ENCODE measurements around the gene CHGA. TPM values are rescaled to one million over a fixed set of nuclear protein-coding genes. Genes with fewer than 3 reads are reported as not detected.

The CHGA gene
- total RNA-seq, 2 donors from 2014 or later, result 40.5 to 55.7 TPM

DNA sequence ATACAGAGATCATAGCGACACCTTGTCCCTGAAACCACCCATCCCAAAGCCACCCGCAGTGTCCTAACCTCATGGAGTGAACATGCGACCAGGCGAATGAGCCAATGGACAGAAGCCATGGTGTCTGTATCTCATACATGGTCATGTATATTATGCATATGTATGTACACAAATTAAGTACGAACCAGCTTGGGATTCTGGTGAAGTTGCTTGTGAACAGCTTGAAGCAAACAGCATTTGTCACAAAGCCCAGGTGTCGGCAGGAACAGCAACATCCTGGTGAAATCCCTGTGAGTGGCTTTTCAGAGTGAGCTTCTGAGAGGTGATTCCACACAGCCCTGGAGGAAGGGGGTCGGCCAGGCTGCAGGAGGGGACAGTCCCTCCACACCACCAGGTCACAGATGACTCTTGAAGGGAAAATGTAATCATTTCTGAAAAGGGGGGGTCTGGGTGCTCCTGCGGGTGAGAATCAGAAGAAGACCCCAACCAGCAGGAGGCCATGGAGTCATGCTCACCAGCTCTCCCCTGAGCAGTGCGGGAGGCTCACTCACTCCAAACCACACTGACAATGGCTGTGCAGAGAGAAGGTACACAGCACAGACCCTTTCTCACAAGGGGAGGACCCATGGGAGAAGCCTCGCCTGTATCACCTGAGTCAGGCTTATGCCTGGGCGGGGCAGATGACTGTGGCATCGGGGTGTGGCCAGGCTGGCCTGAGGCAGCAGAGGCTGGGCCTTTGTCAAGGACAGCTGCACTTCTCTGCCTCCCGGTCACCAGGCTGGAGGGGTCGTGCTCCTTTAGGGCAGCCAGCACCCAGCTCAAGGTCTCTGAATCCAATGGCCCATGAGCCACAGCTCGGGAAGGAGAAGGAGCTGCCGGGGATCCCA lies 14.3 kb downstream of the CHGA start:
- H3K4me1 ChIP-seq (replicated peaks), result no peaks in the 10 kb centered on the region
- no peak overlapping the region for H3K4me3 ChIP-seq
- H3K27me3 ChIP-seq (replicated peaks; ENCODE audit: insufficient read depth), result no peaks in the 10 kb centered on the region
- intact Hi-C loops (cut with DNase I), result no loop called here
- TF ChIP-seq POLR2A (IDR thresholded peaks at IDR 0.05), result no peak
- TF ChIP-seq POLR2AphosphoS5 (IDR thresholded peaks at IDR 0.05), result no peak
- TF ChIP-seq, protein P1, sequence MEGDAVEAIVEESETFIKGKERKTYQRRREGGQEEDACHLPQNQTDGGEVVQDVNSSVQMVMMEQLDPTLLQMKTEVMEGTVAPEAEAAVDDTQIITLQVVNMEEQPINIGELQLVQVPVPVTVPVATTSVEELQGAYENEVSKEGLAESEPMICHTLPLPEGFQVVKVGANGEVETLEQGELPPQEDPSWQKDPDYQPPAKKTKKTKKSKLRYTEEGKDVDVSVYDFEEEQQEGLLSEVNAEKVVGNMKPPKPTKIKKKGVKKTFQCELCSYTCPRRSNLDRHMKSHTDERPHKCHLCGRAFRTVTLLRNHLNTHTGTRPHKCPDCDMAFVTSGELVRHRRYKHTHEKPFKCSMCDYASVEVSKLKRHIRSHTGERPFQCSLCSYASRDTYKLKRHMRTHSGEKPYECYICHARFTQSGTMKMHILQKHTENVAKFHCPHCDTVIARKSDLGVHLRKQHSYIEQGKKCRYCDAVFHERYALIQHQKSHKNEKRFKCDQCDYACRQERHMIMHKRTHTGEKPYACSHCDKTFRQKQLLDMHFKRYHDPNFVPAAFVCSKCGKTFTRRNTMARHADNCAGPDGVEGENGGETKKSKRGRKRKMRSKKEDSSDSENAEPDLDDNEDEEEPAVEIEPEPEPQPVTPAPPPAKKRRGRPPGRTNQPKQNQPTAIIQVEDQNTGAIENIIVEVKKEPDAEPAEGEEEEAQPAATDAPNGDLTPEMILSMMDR (IDR thresholded peaks at IDR 0.05), result no peak
- no peak overlapping the region for H3K27ac ChIP-seq
- no peak for DNase-seq (ENCODE audit: low spot score)
- WGBS, result 89% methylated on average over 16 of the region's 16 CpGs
- H3K36me3 ChIP-seq, result no peaks in the 10 kb centered on the region
- no peaks in the 10 kb centered on the region for H3K9me3 ChIP-seq

DNA sequence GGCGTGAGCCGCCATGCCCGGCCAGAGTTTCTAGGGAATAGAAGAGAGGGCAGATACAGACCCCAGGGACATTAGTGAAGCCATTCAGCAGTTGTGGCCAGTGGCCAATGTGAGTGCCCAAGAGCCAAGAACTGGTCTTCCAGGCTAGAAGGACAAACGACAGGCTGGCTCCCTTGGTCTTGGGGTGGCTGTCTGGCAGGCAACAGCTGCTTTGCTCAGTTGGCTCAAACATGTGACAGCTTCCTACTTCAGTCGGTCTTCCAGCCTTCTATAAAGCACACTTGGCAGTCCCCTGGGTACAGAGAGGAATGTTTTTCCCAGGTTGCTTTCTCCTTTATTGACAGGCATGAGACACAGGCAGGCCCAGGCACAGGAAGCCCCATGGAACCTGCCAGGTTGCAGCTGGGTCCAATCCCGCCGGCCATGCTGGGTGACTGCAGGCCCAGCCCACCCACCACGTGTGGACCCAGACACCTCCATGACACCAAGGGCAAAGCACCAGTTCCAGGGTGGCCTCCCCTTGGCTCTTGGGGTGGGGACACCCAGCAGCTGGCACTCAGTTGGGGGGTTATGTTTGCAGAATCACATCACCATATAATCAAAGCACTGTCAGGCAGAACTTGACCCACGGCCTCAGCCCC lies 15.4 kb downstream of the CHGA start:
- TF ChIP-seq, protein P1 (IDR thresholded peaks at IDR 0.05), result no peak
- peak; percentile 54 for TF ChIP-seq POLR2AphosphoS5 (IDR thresholded peaks at IDR 0.05)
- H3K4me1 ChIP-seq (replicated peaks), result no peaks in the 10 kb centered on the region
- no peak overlapping the region for H3K27ac ChIP-seq
- H3K4me3 ChIP-seq, result no peak overlapping the region
- WGBS, result 60% methylated on average over 9 of the region's 9 CpGs
- intact Hi-C loops (cut with DNase I), result no loop called here
- DNase-seq (ENCODE audit: low spot score), result peak; percentile 63
- no peaks in the 10 kb centered on the region for H3K27me3 ChIP-seq (replicated peaks; ENCODE audit: insufficient read depth)
- H3K36me3 ChIP-seq, result no peaks in the 10 kb centered on the region
- H3K9me3 ChIP-seq, result no peaks in the 10 kb centered on the region

DNA sequence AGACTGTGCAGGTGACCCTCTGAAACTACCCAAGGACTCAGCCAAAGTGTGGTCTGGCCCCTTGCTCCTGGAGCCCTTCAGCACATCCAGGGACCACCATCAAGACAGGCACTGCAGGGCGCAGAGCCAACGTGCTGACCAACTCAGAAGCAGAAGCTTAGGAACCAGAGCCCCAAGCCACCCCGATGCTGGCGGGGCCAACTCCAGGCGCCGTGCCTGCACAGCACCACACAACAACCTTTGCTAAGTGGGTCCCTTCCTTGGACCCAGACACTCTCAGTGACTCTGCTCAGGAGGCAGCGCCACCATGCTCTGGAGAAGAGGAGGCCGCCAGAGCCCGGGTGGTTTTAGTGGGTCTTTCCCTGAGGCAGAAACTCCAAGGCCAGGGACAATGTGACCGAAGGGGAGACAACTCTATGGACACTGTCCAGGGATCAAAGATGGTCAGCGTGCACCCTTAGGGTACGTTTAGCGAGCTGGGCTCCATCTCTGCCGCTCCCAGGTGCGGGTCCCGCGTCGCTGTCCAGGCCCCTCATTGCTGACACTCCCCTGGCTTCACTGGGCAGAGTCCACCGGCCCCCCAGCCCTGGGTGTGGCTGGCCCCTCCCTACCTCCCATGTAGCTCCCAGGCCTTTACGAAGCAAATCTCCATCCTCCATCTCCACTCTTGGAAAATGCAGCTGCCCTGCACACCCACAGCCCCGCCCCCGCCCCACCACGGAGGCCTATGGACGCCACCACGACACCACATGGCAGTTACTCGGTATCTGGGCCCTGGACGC lies 16.1 kb downstream of the CHGA start:
- TF ChIP-seq, protein P1 (IDR thresholded peaks at IDR 0.05), result no peak
- TF ChIP-seq POLR2A (IDR thresholded peaks at IDR 0.05) (no peak), POLR2AphosphoS5 (IDR thresholded peaks at IDR 0.05) (no peak)
- Histone ChIP-seq H3K4me3 (no peak overlapping the region), H3K36me3 (no peaks in the 10 kb centered on the region), H3K4me1 (replicated peaks) (no peaks in the 10 kb centered on the region), H3K9me3 (no peaks in the 10 kb centered on the region), H3K27me3 (replicated peaks; ENCODE audit: insufficient read depth) (no peaks in the 10 kb centered on the region), H3K27ac (no peak overlapping the region)
- no peak for DNase-seq (ENCODE audit: low spot score)
- 84% methylated on average over 27 of the region's 27 CpGs for WGBS
- intact Hi-C loops (cut with DNase I), result no loop called here

GRCh38 chr14:92939699-92940098 lies 16.7 kb downstream of the CHGA start:
- intact Hi-C loops (cut with DNase I), result no loop called here
- no peaks in the 10 kb centered on the region for H3K36me3 ChIP-seq
- 60% methylated on average over 12 of the region's 12 CpGs for WGBS

More at GRCh38 chr14:92939699-92940098, 16.7 kb downstream of the CHGA start:
- no peaks in the 10 kb centered on the region for H3K4me1 ChIP-seq (replicated peaks)
- H3K27me3 ChIP-seq (replicated peaks; ENCODE audit: insufficient read depth), result no peaks in the 10 kb centered on the region
- TF ChIP-seq, protein P1 (IDR thresholded peaks at IDR 0.05), result no peak
- no peak for DNase-seq (ENCODE audit: low spot score)
- H3K9me3 ChIP-seq, result no peaks in the 10 kb centered on the region
- no peak overlapping the region for H3K4me3 ChIP-seq
- no peak overlapping the region for H3K27ac ChIP-seq

Measured in prostate gland (tissue), 2 donors.